ENCODE data around the gene GNG8.

The GNG8 gene

GRCh38 chr19:46620716-46621115 lies 15.3 kb downstream of the GNG8 start:
- in situ Hi-C loops (cut with HindIII; ENCODE audit: low sequenced_read_pairs): no loop called here
- H3K4me3 ChIP-seq (ENCODE audit: low read depth, low read length): no peak overlapping the region
- no peak for TF ChIP-seq CTCF (IDR thresholded peaks at IDR 0.05; ENCODE audit: low read depth, low read length, missing control alignments)
- DNase-seq (ENCODE audit: low read depth): no peak

GRCh38 chr19:46620267-46620666 lies 15.7 kb downstream of the GNG8 start:
- in situ Hi-C loops (cut with HindIII; ENCODE audit: low sequenced_read_pairs): no loop called here
- H3K4me3 ChIP-seq (ENCODE audit: low read depth, low read length): no peak overlapping the region
- no peak for DNase-seq (ENCODE audit: low read depth)
- no peak for TF ChIP-seq CTCF (IDR thresholded peaks at IDR 0.05; ENCODE audit: low read depth, low read length, missing control alignments)

GRCh38 chr19:46618670-46619231 lies 17.3 kb downstream of the GNG8 start:
- no peak overlapping the region for H3K4me3 ChIP-seq (ENCODE audit: low read depth, low read length)
- no peak for DNase-seq (ENCODE audit: low read depth)
- no peak for TF ChIP-seq CTCF (IDR thresholded peaks at IDR 0.05; ENCODE audit: low read depth, low read length, missing control alignments)
- in situ Hi-C loops (cut with HindIII; ENCODE audit: low sequenced_read_pairs): no loop called here

GRCh38 chr19:46617601-46618000 lies 18.4 kb downstream of the GNG8 start:
- no peak overlapping the region for H3K4me3 ChIP-seq (ENCODE audit: low read depth, low read length)
- TF ChIP-seq CTCF (IDR thresholded peaks at IDR 0.05; ENCODE audit: low read depth, low read length, missing control alignments): no peak
- DNase-seq (ENCODE audit: low read depth): no peak
- in situ Hi-C loops (cut with HindIII; ENCODE audit: low sequenced_read_pairs): no loop called here

GRCh38 chr19:46616631-46617322 lies 19.2 kb downstream of the GNG8 start:
- peak; percentile 32 for TF ChIP-seq CTCF (IDR thresholded peaks at IDR 0.05; ENCODE audit: low read depth, low read length, missing control alignments)
- DNase-seq (ENCODE audit: low read depth): no peak
- H3K4me3 ChIP-seq (ENCODE audit: low read depth, low read length): no peak overlapping the region
- in situ Hi-C loops (cut with HindIII; ENCODE audit: low sequenced_read_pairs): no loop called here

- in situ Hi-C loops (cut with HindIII; ENCODE audit: low sequenced_read_pairs): no loop called here
- no peak overlapping the region for H3K4me3 ChIP-seq (ENCODE audit: low read depth, low read length)
- DNase-seq (ENCODE audit: low read depth): no peak
- no peak for TF ChIP-seq CTCF (IDR thresholded peaks at IDR 0.05; ENCODE audit: low read depth, low read length, missing control alignments)
These were observed 20.0 kb downstream of the GNG8 start for GRCh38 chr19:46615966-46616365.

Data from astrocyte of the cerebellum (primary cell).